Middle frontal gyrus (tissue), 1 donor: ENCODE measurements around the gene HLA-A.

ENCODE experiments used
- DNase-seq: peaks from one replicate; pipeline ENCODE4 v3.0.0-alpha.2; 2015; ENCODE audit warnings: low spot score; ENCODE audit errors: extremely low spot score

HLA-A gene

DNA sequence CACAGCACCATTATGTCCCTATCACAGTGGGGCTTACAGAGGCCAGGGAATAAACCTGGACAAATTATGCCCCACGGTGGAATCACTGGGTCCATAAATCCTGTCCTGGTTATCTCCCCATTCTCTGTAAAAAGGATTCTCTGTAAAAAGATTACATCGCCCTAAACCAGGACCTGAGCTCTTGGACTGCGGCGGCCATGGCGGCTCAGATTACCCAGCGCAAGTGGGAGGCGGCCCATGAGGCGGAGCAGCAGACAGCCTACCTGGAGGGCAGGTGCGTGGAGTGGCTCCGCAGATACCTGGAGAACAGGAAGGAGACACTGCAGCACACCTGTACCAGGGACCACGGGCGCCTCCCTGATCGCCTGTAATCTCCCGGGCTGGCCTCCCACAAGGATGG, 8.4 kb upstream of the HLA-A start:
- no peak for DNase-seq

DNA sequence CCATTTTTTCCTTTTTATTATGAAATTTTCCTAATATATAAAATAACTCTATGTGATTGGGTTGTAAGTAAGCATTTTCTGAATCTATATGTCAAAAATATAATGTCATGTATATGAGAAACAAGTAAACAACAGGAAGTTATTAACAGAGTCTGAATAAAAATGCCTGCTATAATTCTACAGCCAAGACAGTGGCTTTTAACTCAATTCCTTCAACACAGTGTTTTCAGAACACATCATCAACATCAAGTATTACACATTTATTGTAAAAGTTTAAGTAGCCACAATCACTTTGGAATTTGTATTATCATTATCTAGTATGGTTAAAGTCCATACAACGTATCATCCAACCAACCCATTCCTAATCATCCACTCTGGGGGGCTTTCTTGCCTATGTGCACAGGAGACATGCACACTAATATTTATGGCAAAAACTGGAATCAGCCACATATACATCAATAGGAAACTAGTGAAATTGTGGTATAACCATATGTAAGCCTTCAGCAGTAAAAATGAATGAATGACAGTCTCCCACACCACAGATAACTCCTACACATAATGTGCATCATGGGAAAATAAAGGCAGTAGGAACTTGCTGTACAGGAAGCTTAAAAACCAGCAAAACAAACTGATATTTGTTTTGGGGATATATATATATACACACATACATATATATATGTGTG, 6.9 kb upstream of the HLA-A start:
- no peak for DNase-seq

DNA sequence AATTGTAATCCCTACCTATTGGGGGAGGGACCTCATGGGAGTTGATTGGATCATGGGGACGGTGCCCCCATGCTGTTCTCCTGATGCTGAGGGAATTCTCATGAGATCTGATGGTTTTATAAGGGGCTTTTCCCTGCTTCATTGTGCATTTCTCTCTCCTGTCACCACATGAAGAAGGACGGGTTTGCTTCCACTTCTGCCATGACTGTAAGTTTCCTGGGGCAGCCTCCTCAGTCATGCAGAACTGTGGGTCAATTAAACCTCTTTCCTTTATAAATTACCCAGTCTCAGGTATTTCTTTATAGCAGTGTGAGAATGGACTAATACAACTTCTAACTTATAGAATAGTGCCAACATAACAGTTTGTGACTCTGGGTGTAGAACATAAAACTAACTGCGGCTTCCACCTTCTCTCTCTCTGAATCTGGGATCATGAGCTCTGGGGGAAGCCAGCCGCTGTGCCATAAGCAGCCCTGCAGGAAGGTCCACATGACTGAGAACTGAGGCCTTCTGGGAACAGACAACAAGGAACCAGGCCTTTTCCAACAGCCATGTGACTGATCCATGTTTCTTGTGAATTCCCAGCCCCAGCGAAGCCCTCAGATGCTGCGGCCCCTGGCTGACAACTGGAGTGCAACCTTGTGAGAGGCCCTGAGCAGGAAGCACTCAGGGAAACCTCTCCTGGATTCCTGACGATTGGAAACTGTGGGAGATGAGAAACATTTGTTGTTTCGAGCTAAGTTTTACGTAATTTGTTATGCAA, 3.4 kb upstream of the HLA-A start:
- DNase-seq: no peak

DNA sequence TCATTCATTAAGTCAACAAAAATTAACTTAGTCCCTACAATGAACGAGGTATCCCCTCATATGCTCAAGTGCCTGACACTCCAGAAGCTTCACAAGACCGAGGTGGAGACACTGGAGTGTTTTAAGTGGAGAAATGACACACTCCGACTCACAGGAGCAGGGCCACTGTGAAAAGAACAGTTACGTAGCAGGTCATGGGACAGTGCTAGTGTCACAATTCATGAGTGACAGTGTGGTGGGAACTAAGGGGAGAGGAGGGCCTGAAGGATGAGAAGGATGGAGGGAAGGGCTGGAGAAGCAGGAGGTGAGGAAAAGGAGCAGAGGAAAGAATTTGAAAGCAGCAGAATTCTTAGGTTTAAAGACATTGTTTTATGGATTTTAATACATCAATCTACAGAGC, 1.3 kb upstream of the HLA-A start:
- no peak for DNase-seq

DNA sequence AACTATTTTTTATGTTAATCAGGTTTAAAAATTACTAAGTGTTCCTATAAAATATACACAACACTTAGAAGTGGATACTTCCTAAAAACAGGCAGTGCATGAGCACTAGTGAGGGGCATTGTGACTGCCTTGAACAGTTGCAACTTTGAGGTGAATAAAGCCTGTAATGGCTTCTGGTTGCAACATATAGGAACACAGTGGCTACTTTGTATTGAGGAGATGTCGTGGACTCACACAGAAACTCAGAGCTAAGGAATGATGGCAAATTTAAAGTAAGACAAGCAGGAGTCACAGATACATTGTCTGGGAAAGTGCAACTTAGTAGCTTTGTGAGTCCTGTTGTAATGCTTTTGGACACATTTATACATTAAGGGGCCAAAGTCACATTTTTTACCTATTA, 861 bp upstream of the HLA-A start:
- DNase-seq: no peak

DNA sequence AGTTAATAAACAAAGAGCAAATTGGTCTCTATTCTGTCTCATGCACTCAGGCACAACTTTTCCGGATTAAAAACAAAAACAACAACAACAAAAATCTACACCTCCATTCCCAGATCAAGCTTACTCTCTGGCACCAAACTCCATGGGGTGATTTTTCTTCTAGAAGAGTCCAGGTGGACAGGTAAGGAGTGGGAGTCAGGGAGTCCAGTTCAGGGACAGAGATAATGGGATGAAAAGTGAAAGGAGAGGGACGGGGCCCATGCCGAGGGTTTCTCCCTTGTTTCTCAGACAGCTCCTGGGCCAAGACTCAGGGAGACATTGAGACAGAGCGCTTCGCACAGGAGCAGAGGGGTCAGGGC, 437 bp upstream of the HLA-A start:
- no peak for DNase-seq

DNA sequence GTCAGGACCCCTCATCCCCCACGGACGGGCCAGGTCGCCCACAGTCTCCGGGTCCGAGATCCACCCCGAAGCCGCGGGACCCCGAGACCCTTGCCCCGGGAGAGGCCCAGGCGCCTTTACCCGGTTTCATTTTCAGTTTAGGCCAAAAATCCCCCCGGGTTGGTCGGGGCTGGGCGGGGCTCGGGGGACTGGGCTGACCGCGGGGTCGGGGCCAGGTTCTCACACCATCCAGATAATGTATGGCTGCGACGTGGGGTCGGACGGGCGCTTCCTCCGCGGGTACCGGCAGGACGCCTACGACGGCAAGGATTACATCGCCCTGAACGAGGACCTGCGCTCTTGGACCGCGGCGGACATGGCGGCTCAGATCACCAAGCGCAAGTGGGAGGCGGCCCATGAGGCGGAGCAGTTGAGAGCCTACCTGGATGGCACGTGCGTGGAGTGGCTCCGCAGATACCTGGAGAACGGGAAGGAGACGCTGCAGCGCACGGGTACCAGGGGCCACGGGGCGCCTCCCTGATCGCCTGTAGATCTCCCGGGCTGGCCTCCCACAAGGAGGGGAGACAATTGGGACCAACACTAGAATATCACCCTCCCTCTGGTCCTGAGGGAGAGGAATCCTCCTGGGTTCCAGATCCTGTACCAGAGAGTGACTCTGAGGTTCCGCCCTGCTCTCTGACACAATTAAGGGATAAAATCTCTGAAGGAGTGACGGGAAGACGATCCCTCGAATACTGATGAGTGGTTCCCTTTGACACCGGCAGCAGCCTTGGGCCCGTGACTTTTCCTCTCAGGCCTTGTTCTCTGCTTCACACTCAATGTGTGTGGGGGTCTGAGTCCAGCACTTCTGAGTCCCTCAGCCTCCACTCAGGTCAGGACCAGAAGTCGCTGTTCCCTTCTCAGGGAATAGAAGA, 978 bp downstream of the HLA-A start:
- DNase-seq: no peak

DNA sequence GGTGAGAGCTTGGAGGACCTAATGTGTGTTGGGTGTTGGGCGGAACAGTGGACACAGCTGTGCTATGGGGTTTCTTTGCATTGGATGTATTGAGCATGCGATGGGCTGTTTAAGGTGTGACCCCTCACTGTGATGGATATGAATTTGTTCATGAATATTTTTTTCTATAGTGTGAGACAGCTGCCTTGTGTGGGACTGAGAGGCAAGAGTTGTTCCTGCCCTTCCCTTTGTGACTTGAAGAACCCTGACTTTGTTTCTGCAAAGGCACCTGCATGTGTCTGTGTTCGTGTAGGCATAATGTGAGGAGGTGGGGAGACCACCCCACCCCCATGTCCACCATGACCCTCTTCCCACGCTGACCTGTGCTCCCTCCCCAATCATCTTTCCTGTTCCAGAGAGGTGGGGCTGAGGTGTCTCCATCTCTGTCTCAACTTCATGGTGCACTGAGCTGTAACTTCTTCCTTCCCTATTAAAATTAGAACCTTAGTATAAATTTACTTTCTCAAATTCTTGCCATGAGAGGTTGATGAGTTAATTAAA, 3.0 kb downstream of the HLA-A start:
- DNase-seq: no peak

DNA sequence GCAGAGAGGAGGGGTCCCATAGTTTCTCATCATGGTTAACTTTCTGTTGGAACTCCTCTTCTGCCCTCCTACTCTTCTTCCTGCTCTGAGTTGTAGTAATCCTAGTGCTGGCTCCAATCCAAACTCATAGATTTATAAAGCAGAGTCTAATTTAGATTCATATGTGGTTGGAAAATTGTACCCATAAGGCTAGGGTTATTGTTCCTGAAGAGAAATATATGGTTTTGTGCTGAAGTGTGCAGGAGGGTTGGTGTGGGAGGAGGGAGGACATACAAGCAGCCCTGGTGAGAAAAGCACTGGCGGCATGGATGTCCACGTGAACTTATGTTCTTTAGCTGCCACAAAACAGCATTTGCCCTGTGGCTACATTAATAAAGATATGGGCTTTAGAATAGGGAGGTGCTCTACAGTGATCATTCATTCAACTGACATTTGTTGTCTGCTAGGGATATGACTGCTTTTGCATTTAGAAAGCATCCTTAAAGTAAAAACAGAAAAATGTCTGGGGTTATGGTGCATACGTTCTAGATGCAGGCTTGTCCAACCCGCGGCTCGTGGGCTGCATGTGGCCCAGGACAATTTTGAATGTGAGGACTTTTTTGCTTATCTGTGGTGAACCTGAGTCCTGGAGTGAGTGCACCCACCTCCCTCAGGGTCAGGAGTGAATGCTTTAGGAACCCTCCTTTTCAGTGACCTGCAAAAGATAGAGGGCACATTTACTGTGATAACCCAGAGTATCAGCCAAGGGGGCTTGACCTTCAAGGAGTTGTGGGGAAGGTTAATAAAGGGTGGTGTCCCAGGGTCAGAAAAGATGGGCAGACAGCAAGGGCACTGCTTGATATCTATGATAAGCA, 4.1 kb downstream of the HLA-A start:
- DNase-seq: no peak

DNA sequence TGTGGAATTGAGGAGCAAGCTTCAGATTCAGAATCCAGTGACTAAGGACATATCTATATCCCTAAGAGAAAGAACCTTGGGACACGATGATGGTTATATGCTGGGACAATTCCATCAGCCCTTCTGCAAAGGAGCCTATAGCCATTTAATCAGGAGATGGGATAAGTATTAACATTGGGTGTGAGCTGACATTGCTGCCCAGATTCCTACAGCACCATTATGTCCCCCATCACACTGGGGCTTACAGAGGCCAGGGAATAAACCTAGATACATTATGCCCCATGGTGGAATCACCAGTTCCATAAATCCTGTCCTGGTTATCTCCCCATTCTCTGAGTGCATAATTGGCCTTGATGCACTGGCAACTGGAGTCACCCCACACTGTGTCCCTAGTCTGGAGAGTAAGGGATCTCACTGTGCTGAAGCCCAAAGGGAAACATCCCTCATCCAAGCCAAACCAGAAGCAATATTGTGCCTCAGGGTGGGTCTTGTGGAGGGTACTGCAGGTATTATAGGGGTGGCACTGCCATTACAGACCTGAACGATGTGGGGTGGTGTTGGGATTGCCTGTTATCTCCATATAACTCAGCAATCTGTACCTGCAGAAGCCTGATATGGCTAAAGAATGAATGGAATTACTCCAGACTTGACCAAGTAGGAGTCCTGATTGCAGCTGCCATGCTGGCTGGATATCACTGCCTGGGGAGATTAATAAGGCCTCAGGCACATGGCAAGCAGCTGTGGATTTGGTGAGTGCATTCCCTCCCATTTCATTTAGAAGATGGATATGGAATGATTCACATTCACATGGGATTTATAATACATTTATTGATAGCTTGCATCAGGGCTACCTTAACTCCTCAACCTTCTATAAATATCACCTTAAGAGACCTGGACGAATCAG, 5.0 kb downstream of the HLA-A start:
- DNase-seq: no peak

DNA sequence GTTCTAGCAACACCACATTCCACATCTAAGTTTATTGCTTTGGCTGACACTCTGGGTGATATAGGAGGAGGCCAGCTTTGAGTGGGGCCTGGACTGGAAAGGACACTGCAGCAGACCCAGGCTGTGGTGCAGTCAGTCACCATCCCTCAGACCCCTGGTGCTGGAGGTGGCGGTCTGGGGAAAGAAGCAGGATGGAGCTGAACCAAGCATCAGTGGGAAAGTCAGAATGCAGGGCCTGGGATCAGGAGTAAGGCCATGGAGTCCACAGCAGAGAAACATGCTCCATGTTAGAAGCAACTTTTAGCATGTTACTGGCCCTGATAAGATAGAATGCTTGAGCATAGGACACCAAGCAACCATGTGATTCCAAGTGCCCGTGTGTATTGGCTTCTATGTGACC, 5.9 kb downstream of the HLA-A start:
- DNase-seq: no peak

DNA sequence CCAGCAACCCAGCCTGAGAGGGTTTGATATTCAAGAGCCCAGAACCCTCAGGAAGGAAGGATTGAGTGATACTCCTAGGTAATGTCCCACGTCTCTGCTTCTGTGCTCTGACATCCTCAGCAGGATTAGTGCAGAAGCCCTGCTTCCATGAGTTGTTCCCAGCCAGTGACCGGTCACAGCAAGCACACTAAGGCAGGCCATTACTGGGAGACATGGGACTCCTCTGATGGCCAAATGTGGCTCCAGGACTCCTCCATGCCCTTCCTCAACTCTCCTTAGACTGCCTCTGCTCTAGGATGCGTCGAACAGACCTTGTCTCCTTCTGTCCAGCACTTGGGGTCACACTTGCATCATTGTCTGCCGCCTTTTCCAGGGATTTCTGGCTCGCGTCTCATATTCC, 7.6 kb downstream of the HLA-A start:
- no peak for DNase-seq

DNA sequence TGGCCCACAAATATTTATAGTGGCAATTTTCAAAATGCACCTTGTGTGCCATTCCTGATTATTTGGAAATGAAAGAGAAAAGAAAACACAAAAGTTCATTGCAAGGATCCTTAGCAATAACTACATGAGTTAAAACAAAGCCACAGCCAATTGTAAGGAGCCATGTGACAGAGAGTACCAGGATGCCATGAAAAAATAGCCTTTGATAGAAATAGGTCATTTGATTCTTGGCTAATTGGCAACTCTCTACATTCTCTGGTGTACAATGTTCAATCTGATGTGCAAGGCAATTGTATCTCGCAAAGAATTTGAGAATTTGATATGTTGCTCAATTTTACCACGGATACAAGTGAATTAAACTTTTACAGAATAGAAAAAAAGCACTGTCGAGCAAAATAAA, 9.6 kb downstream of the HLA-A start:
- DNase-seq: no peak

DNA sequence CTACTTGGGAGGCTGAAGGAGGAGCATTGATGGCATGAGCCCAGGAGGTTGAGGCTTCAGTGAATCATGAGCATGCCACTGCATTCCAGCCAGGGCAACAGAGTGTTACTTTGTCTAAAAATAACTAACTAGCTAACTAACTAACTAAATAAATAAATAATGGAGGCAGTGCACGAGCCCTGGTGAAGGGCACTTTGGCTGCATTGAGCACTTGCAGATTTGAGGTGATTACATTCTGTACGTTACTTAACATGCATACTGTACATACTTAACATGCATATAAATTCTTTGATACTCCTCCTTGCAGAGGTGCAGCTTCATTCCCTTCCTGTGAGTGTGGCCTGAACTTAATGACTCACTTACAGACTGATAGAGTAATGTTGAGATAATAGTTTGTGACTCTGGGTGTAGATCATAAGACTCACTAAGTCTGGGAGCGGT, 10.7 kb downstream of the HLA-A start:
- no peak for DNase-seq

DNA sequence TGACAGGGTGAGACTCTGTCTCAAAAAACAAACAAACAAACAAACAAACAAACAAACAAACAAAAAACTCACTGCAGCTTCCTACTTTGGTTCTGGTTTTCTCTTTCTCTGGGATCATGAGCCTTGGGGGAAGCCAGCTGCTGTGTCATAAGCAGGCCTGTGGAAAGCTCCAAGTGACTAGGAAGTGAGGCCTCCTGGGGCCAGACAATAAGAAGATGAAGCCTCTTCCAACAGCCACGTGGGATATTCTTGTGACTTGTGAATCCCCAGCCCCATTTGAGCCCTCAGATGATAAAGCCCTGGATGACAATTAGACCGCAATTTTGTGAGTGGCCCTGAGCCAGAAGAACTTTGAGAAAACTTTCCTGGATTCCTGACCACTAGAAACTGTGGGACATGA, 11.4 kb downstream of the HLA-A start:
- no peak for DNase-seq

DNA sequence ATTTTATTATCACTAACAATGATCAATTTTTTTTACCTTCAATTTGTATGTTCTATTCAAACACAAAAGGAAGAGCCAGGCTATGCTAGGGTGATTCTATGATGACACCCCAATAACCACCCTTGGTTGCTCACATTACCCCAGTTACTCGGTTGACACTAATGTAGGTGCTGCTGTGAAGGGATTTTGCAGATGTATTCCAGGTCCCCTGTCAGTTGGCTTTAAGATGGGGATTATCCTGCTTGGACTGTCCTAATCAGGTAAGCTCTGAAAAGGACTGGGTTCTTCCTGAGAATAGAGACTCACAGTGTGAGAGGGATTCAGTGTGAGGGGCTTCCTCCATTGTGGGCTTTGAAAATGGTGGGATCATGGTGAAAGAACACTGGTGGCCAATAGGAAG, 11.9 kb downstream of the HLA-A start:
- DNase-seq: no peak

DNA sequence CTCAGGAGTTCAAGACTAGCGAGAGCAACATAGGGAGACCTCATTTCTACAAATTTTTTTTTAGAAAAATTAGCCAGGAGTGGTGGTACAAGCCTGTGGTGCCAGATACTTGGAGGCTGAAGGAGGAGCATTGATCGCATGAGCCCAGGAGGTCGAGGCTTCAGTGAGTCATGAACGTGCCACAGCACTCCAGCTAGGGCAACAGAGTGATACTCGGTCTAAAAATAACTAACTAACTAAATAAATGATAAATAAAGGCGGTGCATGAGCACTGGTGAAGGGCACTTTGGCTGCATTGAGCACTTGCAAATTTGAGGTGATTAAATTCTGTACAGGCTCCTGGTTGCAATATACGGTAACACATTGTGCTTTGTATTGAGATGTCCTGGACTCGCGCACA, 13.5 kb downstream of the HLA-A start:
- no peak for DNase-seq

DNA sequence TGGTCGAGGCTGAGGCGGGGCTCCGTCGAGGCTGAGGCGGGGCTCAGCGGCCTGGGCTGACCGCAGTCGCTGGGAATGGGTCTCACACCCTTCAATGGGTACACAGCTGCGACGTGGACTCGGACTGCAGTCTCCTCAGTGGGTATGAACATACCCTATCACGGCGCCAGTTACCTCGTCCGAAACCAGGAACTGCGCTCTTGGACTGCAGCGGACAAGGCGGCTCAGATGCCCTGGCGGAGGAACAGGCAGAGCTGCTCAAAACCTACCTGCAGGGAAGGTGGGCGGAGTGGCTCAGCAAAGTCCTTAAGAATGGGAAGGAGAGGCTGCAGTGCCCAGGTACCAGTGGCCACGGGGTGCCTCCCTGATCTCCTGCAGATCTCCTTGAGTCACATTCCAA, 14.2 kb downstream of the HLA-A start:
- no peak for DNase-seq

DNA sequence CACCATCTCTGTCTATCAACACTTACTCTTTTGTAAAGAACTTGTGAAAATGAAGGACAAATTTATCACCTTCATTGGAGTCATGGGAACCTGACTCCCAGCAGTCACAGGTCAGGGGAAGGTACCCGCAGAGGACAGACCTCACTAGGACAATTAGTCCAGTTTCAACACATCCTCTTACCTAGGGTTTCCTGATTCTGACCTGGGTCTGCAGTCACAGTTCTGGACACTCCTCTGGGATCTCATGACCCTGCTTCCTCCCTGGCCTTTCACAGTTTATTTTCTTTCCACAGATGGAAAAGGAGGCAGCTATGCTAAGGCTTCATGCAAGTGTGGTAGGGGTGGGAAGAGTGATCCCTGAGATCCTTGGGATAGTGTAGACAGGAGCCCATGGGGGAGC, 15.7 kb downstream of the HLA-A start:
- no peak for DNase-seq

DNA sequence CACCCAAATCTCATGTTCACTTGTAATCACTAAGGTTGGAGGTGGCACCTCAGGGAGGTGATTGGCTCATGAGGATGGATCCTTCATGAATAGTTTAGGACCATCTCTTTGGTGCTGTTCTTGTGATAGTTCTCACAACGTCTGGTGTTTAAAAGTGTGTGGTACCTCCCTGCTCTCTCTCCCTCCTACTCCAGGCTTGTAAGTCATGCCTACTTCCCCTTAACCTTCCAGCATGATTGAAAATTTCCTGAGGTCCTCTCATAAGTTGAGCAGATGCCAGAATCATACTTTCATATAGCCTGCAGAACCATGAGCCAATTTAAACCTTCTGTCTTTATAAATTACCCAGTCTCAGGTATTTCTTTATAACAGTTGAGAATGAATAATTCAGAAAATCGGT, 16.6 kb downstream of the HLA-A start:
- DNase-seq: no peak
